GM12864 (cell line): ENCODE measurements around the gene METTL3.
A peak's percentile ranks its signal among the peaks of the same experiment; 100 is the strongest.
"Not testable (repeated sequence)": the region's sequence is repeated elsewhere in the genome, so short reads cannot be mapped to it uniquely, and the experiment has no call there.

Source experiments
- DNase-seq: peaks from one replicate; pipeline ENCODE4 v3.0.0-alpha.2; 2011; ENCODE audit warnings: low read depth
- H3K4me3 ChIP-seq: 2 replicates; pipeline ENCODE4 v1.5.1; 2011; ENCODE audit warnings: mild to moderate bottlenecking, low read depth, low read length, control low read depth
- CTCF ChIP-seq: IDR thresholded peaks from 2 replicates; pipeline ENCODE4 v1.5.1; 2011; ENCODE audit warnings: low read depth, mild to moderate bottlenecking, moderate library complexity, low read length, control low read depth, inconsistent platforms; ENCODE audit errors: missing control alignments

The METTL3 gene

GRCh38 chr14:21510735-21511657 lies at the start of gene METTL3:
METTL3 (minus strand) TSS chr14:21511340; CDS start chr14:21511223, 117 bp downstream.
- no peak for TF ChIP-seq CTCF
- peak; percentile 97 for DNase-seq
- peak within 1 kb of the TSS; percentile 66 for H3K4me3 ChIP-seq

GRCh38 chr14:21558703-21559170 lies 47.6 kb upstream of the METTL3 start:
- no peak for DNase-seq
- TF ChIP-seq CTCF = no peak

GRCh38 chr14:21557084-21557901 lies 46.2 kb upstream of the METTL3 start:
- H3K4me3 ChIP-seq = no peak overlapping the region
- peak; percentile 45 for TF ChIP-seq CTCF
- peak; percentile 73 for DNase-seq

More at GRCh38 chr14:21558703-21559170, 47.6 kb upstream of the METTL3 start:
- H3K4me3 ChIP-seq = no peak overlapping the region

GRCh38 chr14:21556378-21557083 lies 45.4 kb upstream of the METTL3 start:
- H3K4me3 ChIP-seq = no peak overlapping the region

GRCh38 chr14:21553266-21553665 lies 42.1 kb upstream of the METTL3 start:
- DNase-seq = no peak
- H3K4me3 ChIP-seq = no peak overlapping the region
- no peak for TF ChIP-seq CTCF

More at GRCh38 chr14:21556378-21557083, 45.4 kb upstream of the METTL3 start:
- no peak for TF ChIP-seq CTCF
- no peak for DNase-seq

- H3K4me3 ChIP-seq, DNase-seq: not testable (repeated sequence)
Observed at GRCh38 chr14:21544588-21544987, 33.4 kb upstream of the METTL3 start.
